ENCODE results near the gene LPP.

Gene LPP

GRCh38 chr3:188473591-188474288 lies 319.8 kb downstream of the LPP start:
- DNase-seq (ENCODE audit: low spot score), result no peak

GRCh38 chr3:188476935-188477334 lies 323.0 kb downstream of the LPP start:
- DNase-seq (ENCODE audit: low spot score), result no peak

GRCh38 chr3:188480011-188480410 lies 326.1 kb downstream of the LPP start:
- DNase-seq (ENCODE audit: low spot score), result no peak

- no peak for DNase-seq (ENCODE audit: low spot score)
These were observed 329.0 kb downstream of the LPP start for GRCh38 chr3:188482929-188483328.

GRCh38 chr3:188486126-188486525 lies 332.2 kb downstream of the LPP start:
- DNase-seq (ENCODE audit: low spot score), result no peak

GRCh38 chr3:188486952-188487351 lies 333.0 kb downstream of the LPP start:
- DNase-seq (ENCODE audit: low spot score), result no peak

- no peak for DNase-seq (ENCODE audit: low spot score)
These were observed 333.7 kb downstream of the LPP start for GRCh38 chr3:188487652-188488051.

GRCh38 chr3:188488801-188489200 lies 334.8 kb downstream of the LPP start:
- no peak for DNase-seq (ENCODE audit: low spot score)

- no peak for DNase-seq (ENCODE audit: low spot score)
These were observed 335.9 kb downstream of the LPP start for GRCh38 chr3:188489639-188490405.

- no peak for DNase-seq (ENCODE audit: low spot score)
These were observed 336.5 kb downstream of the LPP start for GRCh38 chr3:188490416-188490815.

- DNase-seq (ENCODE audit: low spot score), result no peak
These were observed 337.3 kb downstream of the LPP start for GRCh38 chr3:188491276-188491687.

GRCh38 chr3:188496390-188496789 lies 342.4 kb downstream of the LPP start:
- no peak for DNase-seq (ENCODE audit: low spot score)

GRCh38 chr3:188497021-188497420 lies 343.1 kb downstream of the LPP start:
- no peak for DNase-seq (ENCODE audit: low spot score)

- no peak for DNase-seq (ENCODE audit: low spot score)
These were observed 349.7 kb downstream of the LPP start for GRCh38 chr3:188503647-188504046.

GRCh38 chr3:188505151-188505550 lies 351.2 kb downstream of the LPP start:
- no peak for DNase-seq (ENCODE audit: low spot score)

GRCh38 chr3:188505911-188506310 lies 352.0 kb downstream of the LPP start:
- DNase-seq (ENCODE audit: low spot score), result no peak

GRCh38 chr3:188506446-188506845 lies 352.5 kb downstream of the LPP start:
- DNase-seq (ENCODE audit: low spot score), result no peak

GRCh38 chr3:188507244-188507720 lies 353.3 kb downstream of the LPP start:
- peak; percentile 49 for DNase-seq (ENCODE audit: low spot score)

GRCh38 chr3:188508454-188508853 lies 354.5 kb downstream of the LPP start:
- no peak for DNase-seq (ENCODE audit: low spot score)

- no peak for DNase-seq (ENCODE audit: low spot score)
These were observed 355.4 kb downstream of the LPP start for GRCh38 chr3:188509316-188509715.

- no peak for DNase-seq (ENCODE audit: low spot score)
These were observed 356.4 kb downstream of the LPP start for GRCh38 chr3:188510366-188510765.

- DNase-seq (ENCODE audit: low spot score), result no peak
These were observed 359.8 kb downstream of the LPP start for GRCh38 chr3:188513662-188514328.

GRCh38 chr3:188516515-188516914 lies 362.6 kb downstream of the LPP start:
- no peak for DNase-seq (ENCODE audit: low spot score)

Measured in putamen (tissue), 1 donor.